HEK293 (cell line): Measurements from ENCODE around the gene SCAMP3.

Source experiments
- OSR2 ChIP-seq: fragments of 450-650 bp; formaldehyde crosslinking; IDR thresholded peaks from 2 replicates; pipeline ENCODE4 v1.5.1; 2016; ENCODE audit warnings: missing biosample characterization, missing genetic modification characterization
- YY1 ChIP-seq: fragments of 450-650 bp; formaldehyde crosslinking; IDR thresholded peaks from 2 replicates; pipeline ENCODE4 v1.5.1; 2018; ENCODE audit warnings: missing biosample characterization, missing genetic modification characterization
- ZNF121 ChIP-seq: fragments of 450-650 bp; formaldehyde crosslinking; IDR thresholded peaks from 2 replicates; pipeline ENCODE4 v1.5.1; 2016; ENCODE audit warnings: missing biosample characterization, missing genetic modification characterization
- ZNF239 ChIP-seq: fragments of 450-650 bp; formaldehyde crosslinking; IDR thresholded peaks from 2 replicates; pipeline ENCODE4 v1.5.1; 2016; ENCODE audit warnings: missing biosample characterization, missing genetic modification characterization
- ZNF544 ChIP-seq: fragments of 450-650 bp; formaldehyde crosslinking; IDR thresholded peaks from 2 replicates; pipeline ENCODE4 v1.5.0; 2017; ENCODE audit warnings: missing biosample characterization, missing genetic modification characterization
- ZSCAN16 ChIP-seq: fragments of 450-650 bp; formaldehyde crosslinking; IDR thresholded peaks from 2 replicates; pipeline ENCODE4 v1.5.1; 2016; ENCODE audit warnings: missing biosample characterization, missing genetic modification characterization
- TF ChIP-seq, protein P1 (sequence below): fragments of 450-650 bp; formaldehyde crosslinking; IDR thresholded peaks from 2 replicates; pipeline ENCODE4 v1.5.1; 2016; ENCODE audit warnings: missing biosample characterization, missing genetic modification characterization

DNA sequence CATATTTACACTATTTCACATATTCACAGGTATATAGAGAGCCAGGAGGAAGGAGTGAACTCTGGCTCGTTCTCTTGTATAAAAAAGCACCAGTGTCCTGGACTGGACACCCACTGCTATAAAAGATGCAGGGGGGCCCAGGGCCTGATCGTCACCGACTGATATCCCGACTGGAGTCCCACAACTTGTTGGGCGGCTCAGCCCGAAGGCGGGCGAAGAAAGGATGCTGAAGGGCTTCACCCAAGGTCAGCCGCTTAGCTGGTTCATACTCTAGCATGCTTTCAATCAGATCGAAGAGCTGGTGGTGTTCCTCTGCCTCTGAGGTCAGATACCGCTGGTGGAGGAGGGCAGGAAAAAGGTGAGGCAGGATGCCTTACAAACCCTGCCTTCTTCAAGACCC lies 907 bp upstream of the SCAMP3 start:
- TF ChIP-seq, protein P1, sequence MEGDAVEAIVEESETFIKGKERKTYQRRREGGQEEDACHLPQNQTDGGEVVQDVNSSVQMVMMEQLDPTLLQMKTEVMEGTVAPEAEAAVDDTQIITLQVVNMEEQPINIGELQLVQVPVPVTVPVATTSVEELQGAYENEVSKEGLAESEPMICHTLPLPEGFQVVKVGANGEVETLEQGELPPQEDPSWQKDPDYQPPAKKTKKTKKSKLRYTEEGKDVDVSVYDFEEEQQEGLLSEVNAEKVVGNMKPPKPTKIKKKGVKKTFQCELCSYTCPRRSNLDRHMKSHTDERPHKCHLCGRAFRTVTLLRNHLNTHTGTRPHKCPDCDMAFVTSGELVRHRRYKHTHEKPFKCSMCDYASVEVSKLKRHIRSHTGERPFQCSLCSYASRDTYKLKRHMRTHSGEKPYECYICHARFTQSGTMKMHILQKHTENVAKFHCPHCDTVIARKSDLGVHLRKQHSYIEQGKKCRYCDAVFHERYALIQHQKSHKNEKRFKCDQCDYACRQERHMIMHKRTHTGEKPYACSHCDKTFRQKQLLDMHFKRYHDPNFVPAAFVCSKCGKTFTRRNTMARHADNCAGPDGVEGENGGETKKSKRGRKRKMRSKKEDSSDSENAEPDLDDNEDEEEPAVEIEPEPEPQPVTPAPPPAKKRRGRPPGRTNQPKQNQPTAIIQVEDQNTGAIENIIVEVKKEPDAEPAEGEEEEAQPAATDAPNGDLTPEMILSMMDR (tag by site-specific recombination) = no peak
- no peak for TF ChIP-seq ZSCAN16 (tag by site-specific recombination)
- TF ChIP-seq ZNF544 = no peak
- TF ChIP-seq YY1 = no peak
- no peak for TF ChIP-seq ZNF239
- TF ChIP-seq ZNF121 (tag by site-specific recombination) = no peak
- no peak for TF ChIP-seq OSR2 (tag by site-specific recombination)
